ENCODE results near the gene UNC5C.

- TF ChIP-seq, protein P1, sequence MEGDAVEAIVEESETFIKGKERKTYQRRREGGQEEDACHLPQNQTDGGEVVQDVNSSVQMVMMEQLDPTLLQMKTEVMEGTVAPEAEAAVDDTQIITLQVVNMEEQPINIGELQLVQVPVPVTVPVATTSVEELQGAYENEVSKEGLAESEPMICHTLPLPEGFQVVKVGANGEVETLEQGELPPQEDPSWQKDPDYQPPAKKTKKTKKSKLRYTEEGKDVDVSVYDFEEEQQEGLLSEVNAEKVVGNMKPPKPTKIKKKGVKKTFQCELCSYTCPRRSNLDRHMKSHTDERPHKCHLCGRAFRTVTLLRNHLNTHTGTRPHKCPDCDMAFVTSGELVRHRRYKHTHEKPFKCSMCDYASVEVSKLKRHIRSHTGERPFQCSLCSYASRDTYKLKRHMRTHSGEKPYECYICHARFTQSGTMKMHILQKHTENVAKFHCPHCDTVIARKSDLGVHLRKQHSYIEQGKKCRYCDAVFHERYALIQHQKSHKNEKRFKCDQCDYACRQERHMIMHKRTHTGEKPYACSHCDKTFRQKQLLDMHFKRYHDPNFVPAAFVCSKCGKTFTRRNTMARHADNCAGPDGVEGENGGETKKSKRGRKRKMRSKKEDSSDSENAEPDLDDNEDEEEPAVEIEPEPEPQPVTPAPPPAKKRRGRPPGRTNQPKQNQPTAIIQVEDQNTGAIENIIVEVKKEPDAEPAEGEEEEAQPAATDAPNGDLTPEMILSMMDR (IDR thresholded peaks at IDR 0.05): no peak
- no peak for TF ChIP-seq POLR2A (IDR thresholded peaks at IDR 0.05)
Observed at GRCh38 chr4:95157596-95157995, 391.2 kb downstream of the UNC5C start.
